Dendritic cell treated with granulocyte-macrophage colony-stimulating factor and Interleukin-4, amounts not matched to agents 40 ng/mL and 50 ng/mL, for 4 days (primary cell): ENCODE measurements around the gene NLK.
"Not testable (repeated sequence)": the region's sequence is repeated elsewhere in the genome, so short reads cannot be mapped to it uniquely, and the experiment has no call there.

ENCODE experiments used
- H3K27ac Mint-ChIP-seq: one replicate; pipeline ENCODE4 v1.8.0; 2022; ENCODE audit warnings: mild to moderate bottlenecking, mixed read lengths
- H3K27me3 Mint-ChIP-seq: one replicate; pipeline ENCODE4 v1.8.0; 2022; ENCODE audit warnings: mild to moderate bottlenecking, mixed read lengths
- H3K36me3 Mint-ChIP-seq: one replicate; pipeline ENCODE4 v1.8.0; 2022; ENCODE audit warnings: low read depth, mixed read lengths
- H3K4me1 Mint-ChIP-seq: one replicate; pipeline ENCODE4 v1.8.0; 2022; ENCODE audit warnings: low read depth, mixed read lengths
- H3K4me3 Mint-ChIP-seq: one replicate; pipeline ENCODE4 v1.8.0; 2022; ENCODE audit warnings: mild to moderate bottlenecking, moderate library complexity, mixed read lengths
- H3K9me3 Mint-ChIP-seq: one replicate; pipeline ENCODE4 v1.8.0; 2022; ENCODE audit warnings: mixed read lengths
- intact Hi-C: fragments of 100-400 bp; cut with micrococcal nuclease; formaldehyde crosslinking; loops from one replicate; pipeline ENCODE4 v1.15.0; 2022

NLK gene

DNA sequence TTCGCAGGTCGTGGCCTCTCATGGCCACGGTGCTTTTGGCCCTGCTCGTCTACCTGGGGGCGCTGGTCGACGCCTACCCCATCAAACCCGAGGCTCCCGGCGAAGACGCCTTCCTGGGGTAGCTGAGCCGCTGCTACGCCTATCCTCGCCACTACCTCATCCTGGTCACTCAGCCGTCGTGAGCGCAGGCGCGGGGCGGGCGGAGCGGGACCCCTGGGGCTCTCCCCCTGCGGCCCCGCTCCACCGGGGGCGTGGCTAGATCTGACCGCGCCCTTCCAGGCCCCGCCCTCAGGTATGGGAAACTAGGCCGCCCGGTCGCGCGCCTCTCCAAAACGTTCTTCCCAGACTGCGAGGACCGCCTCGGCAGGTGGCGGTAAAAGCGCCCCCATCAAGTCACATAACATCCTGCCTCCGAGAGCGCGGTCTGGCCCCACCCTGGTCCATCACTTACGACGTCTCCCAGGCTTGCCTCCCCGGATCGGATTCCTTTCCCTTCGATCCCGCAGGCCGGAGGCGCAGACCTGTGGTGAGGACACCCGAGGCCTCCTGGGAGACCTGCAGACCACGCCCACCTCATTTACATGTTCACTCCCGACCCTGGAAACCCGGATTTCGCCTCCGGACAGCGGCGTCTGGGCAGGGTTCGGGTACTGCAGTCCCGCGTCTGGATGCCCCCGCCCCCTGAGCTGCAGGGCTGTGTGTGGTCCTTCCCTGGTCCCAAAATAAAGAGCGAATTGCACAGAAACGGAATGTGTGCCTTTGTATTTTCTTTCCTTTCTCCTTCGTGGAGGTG lies 185.0 kb downstream of the NLK start:
- Mint-ChIP-seq H3K27ac (no peak overlapping the region), H3K4me1 (peaks cover 9% of the 10 kb centered on the region), H3K4me3 (peak overlapping the region; percentile 73), H3K36me3 (no peaks in the 10 kb centered on the region), H3K27me3 (peaks cover 57% of the 10 kb centered on the region), H3K9me3 (no peaks in the 10 kb centered on the region)
- intact Hi-C loops = no loop called here

DNA sequence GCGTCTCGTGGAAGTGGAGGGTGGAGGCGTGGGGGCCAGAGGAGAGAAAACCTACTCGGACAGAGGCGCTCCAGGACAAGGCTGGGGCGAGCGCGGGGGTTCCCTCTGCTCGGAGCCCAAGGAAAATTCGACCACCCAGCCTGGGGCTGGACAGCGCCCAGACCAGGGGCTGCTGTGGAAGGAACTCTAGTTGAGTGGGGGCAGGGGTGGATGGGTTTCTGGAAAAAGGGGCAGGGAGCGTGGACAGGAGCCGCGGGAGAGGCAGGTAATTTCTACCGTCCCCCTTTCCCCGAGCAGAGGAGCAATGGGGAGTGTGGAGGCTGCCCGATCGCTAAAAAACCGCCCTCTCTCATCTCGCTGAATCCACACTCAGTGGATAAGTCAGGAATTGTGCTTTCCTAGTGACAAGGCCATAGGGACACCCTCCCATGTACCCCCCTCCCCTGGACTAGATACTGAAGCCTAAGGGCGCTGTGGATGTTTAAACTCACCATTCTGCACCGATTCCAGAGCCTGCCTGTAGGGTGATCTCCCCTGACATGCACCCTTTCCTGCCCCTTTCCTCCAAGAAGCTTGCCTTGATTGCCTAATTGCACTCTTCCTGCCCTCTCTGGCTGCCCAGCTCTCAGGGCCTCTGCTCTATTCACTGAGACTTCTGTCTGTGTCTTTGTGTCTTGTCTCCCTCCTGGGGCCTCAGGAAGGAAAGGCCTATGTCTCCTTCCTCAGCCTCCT lies 185.8 kb downstream of the NLK start:
- no peaks in the 10 kb centered on the region for H3K36me3 Mint-ChIP-seq
- no peak overlapping the region for H3K27ac Mint-ChIP-seq
- H3K4me1 Mint-ChIP-seq = peaks cover 9% of the 10 kb centered on the region
- intact Hi-C loops = no loop called here
- peak overlapping the region; percentile 73 for H3K4me3 Mint-ChIP-seq
- no peaks in the 10 kb centered on the region for H3K9me3 Mint-ChIP-seq
- H3K27me3 Mint-ChIP-seq = peaks cover 59% of the 10 kb centered on the region

DNA sequence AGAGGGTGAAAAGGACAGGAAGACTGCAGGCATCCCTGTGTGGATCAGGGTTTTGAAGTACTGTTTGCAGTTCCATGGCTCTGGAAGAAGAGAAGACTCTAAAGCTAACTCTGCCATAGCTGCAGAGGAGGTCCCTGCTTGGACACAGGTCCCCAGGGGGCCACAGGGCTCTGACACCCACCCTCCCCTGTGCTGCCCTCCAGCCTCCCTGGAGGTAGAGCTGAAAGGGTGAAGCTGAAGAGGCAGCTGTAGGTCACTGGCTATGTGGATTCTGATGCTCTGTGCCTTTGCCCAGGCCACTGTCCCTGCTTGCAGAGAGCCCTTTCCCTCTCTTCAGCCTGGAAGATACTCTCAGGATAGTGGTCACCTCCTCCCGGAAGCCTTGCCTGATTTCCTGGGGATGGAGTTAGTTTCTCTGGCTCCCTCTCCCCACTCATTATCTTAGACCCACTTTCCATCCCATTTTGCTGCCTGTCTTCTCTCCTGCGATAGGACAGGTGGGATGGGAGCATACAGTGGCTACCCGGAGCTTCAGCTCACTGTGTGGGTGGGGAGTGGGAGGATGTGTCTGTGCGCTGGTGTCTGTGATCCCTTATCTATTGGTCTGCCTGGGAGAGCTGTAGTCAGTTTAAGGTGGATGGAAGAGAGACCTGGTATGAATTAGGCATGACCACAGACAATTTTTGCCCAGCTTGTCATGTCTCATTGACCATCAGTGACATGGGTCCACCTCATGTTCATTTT lies 186.7 kb downstream of the NLK start:
- Mint-ChIP-seq H3K36me3 (no peaks in the 10 kb centered on the region), H3K27me3 (peaks cover 66% of the 10 kb centered on the region), H3K27ac (peak overlapping the region; percentile 3), H3K4me3 (no peak overlapping the region), H3K4me1 (peaks cover 9% of the 10 kb centered on the region), H3K9me3 (no peaks in the 10 kb centered on the region)
- intact Hi-C loops = no loop called here

DNA sequence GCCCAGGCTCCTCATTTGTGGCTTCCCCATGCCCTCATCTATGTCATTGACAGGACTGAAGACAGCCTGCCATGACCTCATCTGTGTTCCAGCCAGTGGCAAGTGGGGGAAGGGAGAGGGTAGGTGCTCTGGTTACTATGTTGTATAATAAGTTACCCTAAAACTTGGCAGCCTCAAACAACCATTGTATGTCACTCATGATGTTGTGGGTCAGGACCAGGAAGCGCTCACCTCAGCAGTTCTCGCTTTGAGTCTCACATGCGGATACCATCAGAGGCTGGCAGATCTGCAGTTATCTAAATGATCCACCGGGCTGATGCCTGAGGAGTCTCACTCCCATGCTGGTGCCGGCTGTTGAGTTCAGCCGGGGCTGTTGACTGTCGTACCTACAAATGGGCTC lies 187.5 kb downstream of the NLK start:
- Mint-ChIP-seq H3K27me3 (peaks cover 68% of the 10 kb centered on the region), H3K9me3 (no peaks in the 10 kb centered on the region), H3K4me1 (peaks cover 9% of the 10 kb centered on the region), H3K36me3 (no peaks in the 10 kb centered on the region), H3K27ac (no peak overlapping the region), H3K4me3 (no peak overlapping the region)
- intact Hi-C loops = loop anchor here (10.0 kb wide), 1 partner anchor 175 kb away; the partner anchor contains the start of gene SLC46A1

DNA sequence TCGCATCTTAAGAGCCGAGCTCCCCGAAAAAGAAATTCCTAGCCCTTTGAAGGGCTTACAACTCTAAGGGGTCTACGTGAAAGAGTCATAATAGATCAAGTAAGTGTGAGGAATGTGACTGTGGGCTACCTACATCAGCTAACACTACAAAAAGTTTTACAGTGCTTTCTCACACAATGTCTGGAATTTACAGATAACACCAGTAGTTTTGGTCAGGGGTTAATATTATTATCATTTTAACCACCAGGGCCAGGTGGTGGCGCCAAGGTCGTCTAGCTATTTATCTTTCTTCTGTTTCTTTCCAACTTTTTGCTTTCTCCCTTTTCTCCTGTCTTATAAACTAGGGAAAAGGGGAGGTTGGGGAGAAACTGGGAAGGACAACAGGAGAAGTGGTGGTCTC lies 188.1 kb downstream of the NLK start:
- intact Hi-C loops = loop anchor here (10.0 kb wide), 1 partner anchor 174 kb away; the partner anchor contains the start of gene SLC46A1

DNA sequence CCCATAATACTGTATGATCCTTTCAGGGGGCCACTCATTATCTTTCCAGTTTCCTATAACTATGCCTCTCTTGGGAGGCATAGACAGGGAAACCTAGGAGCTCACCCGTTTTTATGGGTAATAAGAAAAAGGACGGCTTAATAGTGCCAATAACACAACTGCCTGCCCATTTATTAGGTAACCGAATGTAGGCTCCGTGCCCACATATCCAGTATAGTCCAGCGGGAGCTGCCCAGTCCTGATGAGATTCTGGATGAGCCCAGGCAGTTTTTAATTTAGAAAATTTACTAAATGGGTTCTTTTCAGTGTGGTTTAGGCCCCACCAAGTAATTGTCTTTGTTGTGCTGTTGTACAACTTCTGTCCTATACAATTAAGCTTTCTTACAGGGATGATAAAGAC lies 189.1 kb downstream of the NLK start:
- intact Hi-C loops = loop anchor here (10.0 kb wide), 1 partner anchor 173 kb away; the partner anchor contains the start of gene SLC46A1
- H3K36me3 Mint-ChIP-seq, H3K4me1 Mint-ChIP-seq, H3K27ac Mint-ChIP-seq, H3K4me3 Mint-ChIP-seq, H3K9me3 Mint-ChIP-seq: not testable (repeated sequence)
- peaks cover 63% of the 10 kb centered on the region for H3K27me3 Mint-ChIP-seq

More for the DNA sequence above, 188.1 kb downstream of the NLK start:
- not testable (repeated sequence) for H3K4me1 Mint-ChIP-seq, H3K27ac Mint-ChIP-seq, H3K9me3 Mint-ChIP-seq, H3K36me3 Mint-ChIP-seq, H3K4me3 Mint-ChIP-seq
- H3K27me3 Mint-ChIP-seq = peaks cover 70% of the 10 kb centered on the region

DNA sequence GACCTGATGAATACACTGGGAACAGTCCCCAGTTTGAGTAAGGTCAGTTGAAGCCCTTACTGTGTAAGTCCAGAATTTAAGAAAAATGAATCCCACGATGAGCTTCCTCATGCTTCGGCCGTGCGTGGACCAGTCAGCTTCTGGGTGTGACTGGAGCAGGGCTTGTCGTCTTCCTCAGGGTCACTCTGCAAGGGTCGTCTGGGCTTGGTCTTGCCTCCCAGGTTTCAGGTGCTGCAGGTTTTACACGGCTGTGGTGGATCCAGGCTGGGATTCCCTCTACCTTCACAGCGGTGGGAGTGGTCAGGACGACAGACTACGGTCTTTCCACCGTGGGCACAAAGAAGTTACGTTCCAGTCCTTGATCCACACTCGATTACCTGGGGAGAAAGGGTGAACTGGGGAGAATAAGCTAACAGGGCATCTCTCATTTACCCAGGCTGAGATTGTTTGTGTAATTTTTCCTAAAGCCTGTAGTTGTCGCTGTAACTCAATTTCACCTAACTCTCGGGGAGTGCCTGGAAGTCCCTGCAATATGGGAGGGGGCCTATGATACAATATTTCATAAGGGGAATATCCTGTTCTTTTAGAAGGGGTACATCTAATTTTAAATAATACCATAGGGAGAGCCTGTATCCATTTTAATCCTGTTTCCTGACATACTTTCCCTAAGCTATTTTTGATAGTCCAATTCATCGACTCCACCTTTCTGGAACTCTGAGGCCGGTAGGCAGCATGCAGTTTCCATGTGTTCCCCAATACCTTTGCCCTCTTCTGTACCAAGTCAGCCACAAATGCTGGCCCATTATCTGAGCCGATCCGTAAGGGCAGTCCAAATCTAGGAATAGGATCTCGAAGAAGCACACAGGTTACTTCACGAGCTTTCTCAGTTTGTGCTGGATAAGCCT lies 190.7 kb downstream of the NLK start:
- H3K27ac Mint-ChIP-seq, H3K36me3 Mint-ChIP-seq, H3K9me3 Mint-ChIP-seq, H3K4me3 Mint-ChIP-seq, H3K4me1 Mint-ChIP-seq: not testable (repeated sequence)
- intact Hi-C loops = loop anchor here (10.0 kb wide), 1 partner anchor 172 kb away; the partner anchor contains the start of gene SLC46A1
- H3K27me3 Mint-ChIP-seq = peaks cover 49% of the 10 kb centered on the region

DNA sequence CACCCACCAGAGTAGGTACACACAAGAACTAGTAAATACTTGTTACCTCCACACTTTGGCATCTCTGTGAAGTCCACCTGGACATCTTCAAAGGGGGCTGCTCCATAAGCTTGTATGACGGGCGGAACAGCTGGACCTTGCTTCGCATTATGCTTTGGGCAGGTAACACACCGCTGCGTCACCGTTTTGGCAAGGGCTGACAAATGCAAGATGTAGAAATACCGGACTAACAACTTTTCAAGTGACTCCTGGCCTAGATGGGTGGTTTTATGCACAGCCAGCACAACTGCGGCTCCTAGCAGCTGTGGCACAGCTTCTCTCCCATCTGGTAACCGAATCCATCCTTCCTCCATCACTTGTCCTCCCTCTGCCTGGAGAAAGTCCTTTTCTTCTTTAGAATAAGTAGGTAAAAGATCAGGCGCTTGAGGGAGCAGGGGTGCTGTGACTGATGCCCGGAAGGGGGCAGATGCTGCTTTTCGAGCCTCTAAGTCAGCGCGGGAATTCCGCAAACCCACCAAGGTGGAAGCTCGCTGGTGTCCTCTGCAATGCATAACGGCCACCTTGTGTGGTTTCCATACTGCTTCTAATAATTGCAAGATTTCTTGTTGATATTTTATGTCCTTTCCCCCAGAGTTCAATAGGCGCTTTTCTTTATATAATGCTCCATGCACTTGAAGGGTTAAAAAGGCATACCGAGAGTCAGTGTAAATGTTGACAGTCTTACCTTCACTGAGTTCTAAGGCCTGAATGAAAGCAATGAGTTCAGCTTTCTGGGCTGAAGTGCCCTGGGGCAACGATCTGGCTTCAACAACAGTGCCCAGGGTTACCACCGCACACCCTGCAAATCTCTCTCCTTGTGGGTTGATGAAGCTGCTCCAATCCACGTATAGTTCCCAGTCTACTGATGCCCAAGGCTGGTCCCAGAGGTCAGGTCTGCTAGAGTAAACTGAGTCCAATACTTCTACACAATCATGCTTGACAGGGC lies 191.7 kb downstream of the NLK start:
- peaks cover 39% of the 10 kb centered on the region for H3K27me3 Mint-ChIP-seq
- intact Hi-C loops = loop anchor here (10.0 kb wide), 1 partner anchor 171 kb away; the partner anchor contains the start of gene SLC46A1
- not testable (repeated sequence) for H3K27ac Mint-ChIP-seq, H3K4me3 Mint-ChIP-seq, H3K4me1 Mint-ChIP-seq, H3K36me3 Mint-ChIP-seq, H3K9me3 Mint-ChIP-seq

DNA sequence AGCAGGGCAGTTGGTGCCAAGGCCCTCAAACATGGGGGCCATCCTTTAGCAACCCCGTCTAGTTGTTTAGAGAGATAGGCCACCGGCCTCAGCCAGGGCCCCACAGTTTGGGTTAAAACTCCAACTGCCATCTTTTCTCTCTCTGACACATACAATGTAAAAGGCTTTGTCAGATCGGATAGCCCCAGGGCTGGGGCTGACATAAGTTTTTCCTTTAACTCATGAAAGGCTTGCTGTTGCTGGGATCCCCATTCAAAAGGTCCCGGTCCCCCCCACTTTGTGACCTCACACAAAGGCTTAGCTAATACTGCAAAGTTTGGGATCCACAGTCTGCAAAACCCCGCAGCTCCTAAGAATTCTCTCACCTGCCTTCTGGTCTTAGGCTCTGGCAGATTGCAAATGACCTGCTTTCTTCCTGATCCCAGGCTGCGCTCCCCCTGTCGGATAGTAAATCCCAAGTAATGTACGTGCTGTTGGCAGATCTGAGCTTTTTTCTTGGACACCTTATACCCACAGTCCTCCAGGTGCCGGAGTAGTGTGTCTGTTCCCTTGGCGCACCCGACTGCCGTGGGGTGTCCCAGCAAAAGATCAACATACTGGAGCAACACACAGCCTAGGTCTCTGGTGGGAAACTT lies 192.7 kb downstream of the NLK start:
- intact Hi-C loops = loop anchor here (10.0 kb wide), 1 partner anchor 170 kb away; the partner anchor contains the start of gene SLC46A1
- not testable (repeated sequence) for H3K36me3 Mint-ChIP-seq, H3K4me3 Mint-ChIP-seq, H3K27ac Mint-ChIP-seq, H3K9me3 Mint-ChIP-seq, H3K4me1 Mint-ChIP-seq
- H3K27me3 Mint-ChIP-seq = peaks cover 30% of the 10 kb centered on the region

DNA sequence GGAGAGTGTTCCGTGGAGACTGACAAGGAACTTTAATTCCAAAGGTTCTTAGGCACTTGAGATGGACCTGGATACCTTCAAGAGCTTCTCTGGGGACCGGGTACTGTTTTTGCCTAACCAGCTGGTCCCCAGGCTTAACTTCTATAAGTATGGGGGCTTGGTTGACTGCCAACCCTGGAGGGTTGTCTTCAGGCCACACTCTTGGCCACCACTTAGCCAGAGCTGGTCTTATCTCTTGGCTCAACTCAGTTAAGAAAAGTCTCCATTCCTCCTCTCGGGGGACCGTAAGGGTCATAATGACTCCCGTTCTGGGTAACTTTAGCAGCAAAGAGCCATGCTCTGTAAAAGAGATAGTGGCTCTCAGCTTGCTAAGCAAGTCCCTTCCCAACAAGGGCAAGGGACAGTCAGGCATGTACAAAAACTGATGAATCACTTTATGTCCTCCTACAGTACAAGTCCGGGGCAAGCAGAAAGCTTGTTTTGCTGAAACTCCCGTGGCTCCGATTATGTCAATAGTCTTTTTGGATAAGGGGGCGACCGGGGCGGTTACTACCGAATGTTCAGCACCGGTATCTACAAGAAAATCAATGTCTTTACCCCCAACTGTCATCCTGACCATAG lies 193.7 kb downstream of the NLK start:
- H3K9me3 Mint-ChIP-seq, H3K4me1 Mint-ChIP-seq: not testable (repeated sequence)
- intact Hi-C loops = loop anchor here (10.0 kb wide), 1 partner anchor 169 kb away; the partner anchor contains the start of gene SLC46A1

DNA sequence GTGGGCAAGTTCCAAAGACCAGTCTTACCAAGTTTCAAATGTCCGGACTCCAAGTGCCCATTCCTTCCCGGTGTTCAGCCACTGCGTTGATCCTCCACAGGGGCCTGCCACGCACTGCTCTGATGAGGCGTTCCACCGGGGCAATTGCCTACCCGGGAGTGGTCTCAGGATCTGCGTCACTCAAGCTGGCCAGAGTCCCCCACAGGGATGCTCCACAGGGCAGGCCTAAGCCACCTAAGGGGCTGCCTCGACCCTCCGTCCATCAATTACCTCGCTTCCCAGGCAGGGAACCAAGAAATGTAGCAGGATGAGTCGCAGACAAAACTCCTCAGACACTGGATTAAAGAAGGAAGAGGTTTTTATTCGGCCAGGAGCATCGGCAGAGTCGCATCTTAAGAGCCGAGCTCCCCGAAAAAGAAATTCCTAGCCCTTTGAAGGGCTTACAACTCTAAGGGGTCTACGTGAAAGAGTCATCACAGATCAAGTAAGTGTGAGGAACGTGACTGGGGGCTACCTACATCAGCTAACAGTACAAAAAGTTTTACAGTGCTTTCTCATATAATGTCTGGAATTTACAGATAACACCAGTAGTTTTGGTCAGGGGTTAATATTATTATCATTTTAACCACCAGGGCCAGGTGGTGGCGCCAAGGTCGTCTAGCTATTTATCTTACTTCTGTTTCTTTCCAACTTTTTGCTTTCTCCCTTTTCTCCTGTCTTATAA lies 196.2 kb downstream of the NLK start:
- not testable (repeated sequence) for H3K27ac Mint-ChIP-seq, H3K4me1 Mint-ChIP-seq, H3K36me3 Mint-ChIP-seq, H3K4me3 Mint-ChIP-seq, H3K9me3 Mint-ChIP-seq
- intact Hi-C loops = loop anchor here (10.0 kb wide), 1 partner anchor 166 kb away; the partner anchor contains the start of gene SLC46A1
- H3K27me3 Mint-ChIP-seq = peaks cover 13% of the 10 kb centered on the region

More for the DNA sequence above, 193.7 kb downstream of the NLK start:
- not testable (repeated sequence) for H3K27ac Mint-ChIP-seq, H3K4me3 Mint-ChIP-seq, H3K36me3 Mint-ChIP-seq
- H3K27me3 Mint-ChIP-seq = peaks cover 24% of the 10 kb centered on the region
